GM19372 (cell line): ENCODE data around the gene KRT34.
"Not testable (repeated sequence)": the region's sequence is repeated elsewhere in the genome, so short reads cannot be mapped to it uniquely, and the experiment has no call there.

Experiments
- ATAC-seq: cut with Tn5 transposase; IDR thresholded peaks from one replicate; pipeline ENCODE4 v1.9.1; 2021; ENCODE audit warnings: mild to moderate bottlenecking, low read depth, moderate library complexity; ENCODE audit not compliant: unreplicated experiment

The KRT34 gene

DNA sequence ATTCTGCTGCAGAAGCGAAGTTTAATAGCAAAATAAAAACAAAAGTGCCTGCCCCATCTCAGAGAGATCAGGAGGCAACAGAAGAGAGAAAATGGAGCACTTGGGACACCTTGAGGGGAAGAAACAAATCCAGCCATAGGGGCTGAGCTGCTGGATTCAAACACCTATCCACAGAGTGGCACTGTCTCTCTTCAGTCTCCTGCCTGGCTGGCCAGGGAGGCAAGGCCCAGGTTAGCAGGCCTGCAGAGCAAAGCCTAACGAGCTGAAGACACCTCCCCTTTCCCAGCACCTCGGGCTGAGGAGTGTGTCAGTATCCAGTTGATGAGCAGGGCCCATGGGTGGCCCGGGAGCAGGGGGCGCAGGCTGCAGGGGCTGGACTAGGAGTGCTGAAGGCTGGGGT lies 24.1 kb upstream of the KRT34 start:
- no peak for ATAC-seq

DNA sequence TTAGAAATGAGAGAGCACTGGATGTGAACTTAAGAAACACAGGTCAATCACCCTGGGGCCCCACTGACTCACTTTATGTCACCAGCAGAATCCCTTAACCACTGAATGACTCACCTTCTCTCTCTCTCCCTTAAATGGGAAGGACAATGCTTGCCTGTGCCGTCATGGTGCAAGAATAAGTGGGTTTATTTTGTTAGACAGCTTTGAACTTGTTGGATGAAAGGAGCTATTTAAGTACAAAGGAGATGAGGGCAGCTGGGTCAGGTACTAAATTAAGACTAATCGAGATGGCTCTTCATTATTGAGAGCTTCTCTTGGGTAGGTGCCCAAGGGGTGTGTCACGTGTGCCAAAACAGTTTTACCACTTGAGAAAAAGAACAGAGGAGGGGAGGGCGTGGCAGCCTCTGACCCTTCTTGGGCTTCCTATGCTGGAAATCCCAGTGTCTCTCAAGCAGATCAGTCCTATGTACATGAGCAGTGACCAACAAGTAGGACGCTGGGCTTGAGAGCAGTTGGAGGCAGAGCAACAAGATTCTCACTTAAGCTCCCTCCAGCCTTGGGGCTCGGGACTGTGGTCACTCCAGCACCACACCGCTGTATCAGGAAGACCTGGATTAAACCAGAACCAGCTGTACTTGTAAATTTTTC lies 22.0 kb upstream of the KRT34 start:
- ATAC-seq, result no peak

DNA sequence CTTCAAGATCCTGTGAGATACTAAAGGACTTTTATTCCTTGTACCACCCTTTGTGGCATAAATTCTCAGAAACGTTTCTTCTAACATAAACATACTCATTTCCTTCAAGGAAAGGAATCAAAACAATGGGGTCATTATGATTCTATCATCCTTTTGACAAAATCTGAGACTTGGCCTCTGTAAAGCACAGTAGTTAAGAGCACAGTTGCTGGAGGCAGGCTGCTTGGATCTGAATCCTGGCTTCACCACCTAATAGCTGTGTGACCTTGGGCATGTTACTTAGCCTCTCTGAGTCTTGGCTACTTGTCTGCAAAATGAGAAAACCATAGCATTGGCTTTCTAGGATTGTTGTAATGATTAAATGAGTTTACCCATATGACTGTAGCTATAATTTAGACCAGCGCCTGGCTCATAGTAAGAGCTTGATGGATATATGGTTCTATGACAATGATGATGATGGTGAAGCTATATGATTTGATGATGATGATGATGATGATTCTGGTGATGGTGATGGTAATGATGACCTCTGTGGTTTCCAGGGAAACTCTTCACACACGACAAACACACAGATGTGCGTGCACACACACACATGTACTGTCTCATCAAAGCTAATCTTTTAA lies 21.4 kb upstream of the KRT34 start:
- ATAC-seq, result no peak

DNA sequence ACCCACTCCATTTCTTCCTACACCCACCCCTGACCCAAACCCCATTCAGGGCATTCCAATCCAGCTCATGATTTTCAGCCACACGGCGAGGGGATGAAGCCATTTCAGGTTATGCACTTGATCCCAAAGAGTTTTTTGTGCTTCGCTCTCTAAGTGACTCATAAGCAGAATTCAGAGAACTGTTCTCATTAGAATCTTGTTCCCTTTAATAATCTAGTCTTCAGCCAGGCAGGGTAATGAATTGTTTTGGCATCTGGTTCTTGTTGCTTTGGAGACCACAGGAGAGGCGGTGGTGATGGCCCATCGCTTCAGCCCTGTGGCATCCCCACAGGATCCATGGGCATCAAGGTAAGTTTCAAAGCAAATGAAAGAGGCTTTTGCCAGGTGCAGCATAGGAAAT lies 20.1 kb upstream of the KRT34 start:
- ATAC-seq, result no peak

DNA sequence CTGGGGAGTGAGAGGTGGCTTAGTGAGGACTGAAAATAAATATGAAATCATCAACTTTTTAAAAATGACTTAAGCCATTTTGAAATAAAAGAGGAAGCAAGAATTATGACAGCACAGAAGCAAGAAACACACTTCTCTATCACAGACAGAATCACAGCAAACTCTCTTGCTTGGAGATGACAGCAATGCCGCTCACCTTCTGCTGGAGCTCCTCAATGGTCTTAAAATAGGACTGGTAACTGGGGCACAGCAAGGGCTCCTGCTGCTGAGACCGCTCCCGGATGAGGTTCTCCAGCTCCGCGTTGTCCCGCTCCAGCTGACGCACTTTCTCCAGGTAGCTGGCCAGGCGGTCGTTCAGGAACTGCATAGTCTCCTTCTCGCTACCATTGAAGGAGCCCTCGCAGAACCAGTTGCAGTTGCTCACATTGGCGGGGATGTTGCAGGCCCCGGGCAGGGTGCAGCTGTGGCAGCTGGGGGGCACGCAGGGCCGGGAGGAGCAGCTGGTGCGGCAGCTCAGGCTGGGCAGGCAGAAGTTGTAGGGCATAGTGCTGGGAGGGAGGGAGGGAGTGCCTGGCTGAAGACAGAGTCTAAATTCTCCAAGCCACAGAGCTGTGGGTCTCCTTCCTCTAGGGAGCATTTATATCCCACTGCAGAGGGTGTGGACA lies 15.0 kb upstream of the KRT34 start, which contains the start of gene KRT31:
KRT31 (minus strand) TSS at position 613 of the 665 bp plus-strand sequence; CDS start at position 544, 69 bp downstream.
- ATAC-seq, result no peak

DNA sequence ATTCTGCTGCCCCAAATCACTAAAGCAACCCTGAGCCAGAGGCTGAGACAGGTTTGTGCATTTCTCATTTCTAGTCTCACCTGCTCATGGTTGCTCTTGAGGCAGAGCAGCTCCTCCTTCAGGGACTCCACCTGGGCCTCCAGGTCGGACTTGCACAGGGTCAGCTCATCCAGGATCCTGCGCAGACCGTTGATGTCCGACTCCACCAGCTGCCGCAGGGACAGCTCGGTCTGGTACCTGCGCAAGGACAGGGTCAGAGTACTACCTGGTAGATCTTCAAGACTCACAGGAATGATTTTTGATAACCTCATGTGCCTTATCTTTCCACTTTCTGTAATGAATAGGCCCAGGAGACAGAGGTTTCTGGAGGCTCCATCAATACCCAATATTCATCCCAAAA lies 14.2 kb upstream of the KRT34 start:
- no peak for ATAC-seq

DNA sequence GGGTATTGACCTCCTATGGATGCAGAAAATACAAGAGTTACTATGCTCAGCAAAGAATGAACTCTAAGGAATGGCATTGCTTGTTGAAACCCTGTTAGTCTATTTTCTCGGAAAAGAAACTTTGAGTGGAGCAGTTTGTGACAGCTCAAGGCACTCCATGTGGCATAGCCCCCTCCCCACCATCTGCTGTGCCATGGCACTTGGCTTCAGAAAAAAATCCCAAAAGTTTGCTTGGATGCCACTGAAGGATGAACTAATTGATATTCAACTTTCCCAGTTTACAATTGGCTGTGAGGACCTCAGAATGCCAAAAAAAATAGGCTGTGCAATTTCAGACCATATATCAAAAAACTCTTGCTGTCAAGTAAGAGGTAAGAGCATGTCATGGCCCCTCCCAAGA lies 13.5 kb upstream of the KRT34 start:
- ATAC-seq, result no peak

DNA sequence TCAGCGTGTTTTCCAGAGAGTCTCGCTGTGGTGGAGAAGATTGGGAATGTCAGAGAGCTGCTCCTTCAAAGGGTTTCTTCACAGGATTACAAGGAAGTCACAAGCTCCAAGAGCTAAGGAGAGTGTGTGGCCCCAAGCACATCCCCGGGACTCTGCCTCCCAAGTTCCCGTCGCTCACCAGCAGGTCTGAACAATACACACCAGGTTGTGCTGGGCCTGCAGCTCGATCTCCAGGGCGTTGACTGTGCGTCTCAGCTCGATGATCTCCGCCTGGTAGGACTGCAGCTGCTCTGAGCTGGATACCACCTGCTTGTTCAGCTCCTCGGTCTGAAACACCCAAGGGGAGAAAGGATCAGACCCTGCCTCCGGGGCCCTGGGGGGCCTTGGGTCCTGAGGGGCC lies 12.9 kb upstream of the KRT34 start:
- ATAC-seq, result not testable (repeated sequence)

DNA sequence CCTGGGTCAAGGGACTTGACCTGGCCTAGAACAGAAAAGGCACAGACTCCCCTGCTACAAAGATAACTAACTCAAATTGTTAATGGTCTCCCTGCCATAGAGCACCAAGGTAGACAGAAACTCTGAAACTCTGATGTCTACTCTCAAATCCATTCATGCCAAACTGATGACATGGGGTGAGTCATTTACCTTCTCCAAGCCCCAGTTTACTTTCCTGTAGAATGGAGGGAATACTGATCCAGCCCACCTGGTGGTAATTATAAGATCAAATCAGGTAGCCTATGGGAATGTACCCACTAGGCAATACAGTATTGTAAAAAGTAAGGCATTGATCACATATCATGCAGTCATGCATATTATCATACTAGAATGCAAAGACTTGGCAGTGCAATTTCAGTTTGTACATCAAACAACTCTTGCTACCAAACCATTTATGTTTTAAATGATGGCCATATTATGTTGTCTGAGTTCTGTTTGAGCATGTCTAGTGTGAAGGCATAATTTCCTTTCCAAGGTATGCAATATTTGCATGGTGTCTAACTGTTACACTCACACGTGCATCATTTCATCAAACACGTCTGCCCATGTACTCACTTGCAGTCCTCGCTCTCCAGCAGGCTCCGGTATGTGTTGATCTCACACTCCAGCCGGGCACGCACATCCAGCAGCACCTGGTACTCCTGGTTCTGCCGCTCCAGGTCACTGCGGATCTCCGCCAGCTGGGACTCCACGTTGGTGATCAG lies 12.3 kb upstream of the KRT34 start:
- ATAC-seq, result no peak

DNA sequence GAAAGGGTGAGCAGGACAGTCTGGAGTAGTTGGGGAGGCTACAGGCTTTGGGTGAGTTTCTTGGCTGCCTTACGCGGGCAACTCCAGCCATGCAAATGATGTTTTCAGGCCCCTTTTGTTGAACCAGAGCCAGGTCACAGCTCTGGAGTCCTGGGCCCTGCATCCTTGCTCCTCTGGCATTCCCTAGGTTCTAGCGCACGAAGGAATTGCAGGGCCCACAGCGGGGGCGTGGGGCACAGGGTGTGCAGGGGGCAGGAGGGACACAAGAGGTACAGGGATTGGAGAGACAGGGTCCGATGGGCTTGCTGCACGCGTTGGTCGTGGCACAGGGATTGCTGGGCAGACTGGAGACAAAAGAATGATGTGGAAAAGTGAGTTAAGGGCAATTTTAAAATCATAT lies 11.7 kb upstream of the KRT34 start:
- no peak for ATAC-seq

DNA sequence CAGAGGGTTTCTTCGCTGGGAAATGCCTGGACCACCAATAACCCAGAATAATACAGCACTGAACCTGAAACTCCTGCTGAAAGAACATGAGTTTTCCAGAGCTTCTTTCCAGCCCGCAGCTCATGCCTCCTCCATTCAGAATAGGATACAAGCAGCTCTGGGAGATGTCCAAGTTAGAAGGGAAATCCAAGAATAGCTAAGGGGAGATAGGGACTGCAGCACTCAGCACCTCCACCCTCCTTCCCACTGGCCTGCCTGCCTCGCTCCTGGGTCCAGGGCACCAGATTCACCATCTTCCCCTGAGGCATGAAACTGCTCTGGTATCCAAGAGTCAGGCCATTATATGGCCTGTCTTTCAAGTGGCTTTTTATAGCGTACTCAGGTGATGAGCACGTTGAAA lies 11.2 kb upstream of the KRT34 start:
- no peak for ATAC-seq

DNA sequence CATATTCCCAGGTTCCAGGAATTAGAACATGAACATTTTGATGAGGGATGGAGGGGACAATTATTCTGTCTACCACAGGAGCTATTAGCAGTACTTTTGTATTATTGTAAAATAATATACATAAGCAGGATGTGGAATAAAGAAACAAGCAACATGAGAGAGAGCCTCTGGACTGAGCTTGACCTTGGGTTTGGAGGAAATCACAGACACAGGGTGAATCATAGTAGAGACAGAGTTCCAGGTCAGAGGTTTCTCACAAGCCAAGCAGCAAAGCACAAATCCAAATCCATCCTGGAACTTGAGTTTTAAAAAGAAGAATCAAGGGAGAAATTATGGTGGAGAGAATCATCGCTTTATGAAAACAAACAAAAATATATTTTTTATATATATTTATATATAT lies 10.2 kb upstream of the KRT34 start:
- ATAC-seq, result no peak

DNA sequence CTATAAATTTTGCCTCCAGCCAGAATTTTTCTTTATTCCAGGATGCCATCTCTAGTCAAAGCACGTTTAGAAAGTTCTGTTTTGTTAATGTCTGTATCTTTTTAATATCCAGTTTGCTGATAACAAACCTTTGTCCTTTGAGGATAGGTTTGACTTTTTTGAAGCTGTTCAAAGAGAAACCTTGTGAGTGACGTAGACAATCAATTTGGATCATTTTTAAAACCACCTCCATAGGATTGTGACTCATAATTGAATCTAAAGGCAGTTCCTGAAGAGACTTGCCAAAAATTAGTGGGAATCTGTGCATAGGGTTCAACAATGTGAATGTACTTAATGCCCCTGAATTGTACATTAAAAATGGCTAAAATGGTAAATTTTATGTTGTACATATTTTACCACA lies 9.4 kb upstream of the KRT34 start:
- no peak for ATAC-seq

DNA sequence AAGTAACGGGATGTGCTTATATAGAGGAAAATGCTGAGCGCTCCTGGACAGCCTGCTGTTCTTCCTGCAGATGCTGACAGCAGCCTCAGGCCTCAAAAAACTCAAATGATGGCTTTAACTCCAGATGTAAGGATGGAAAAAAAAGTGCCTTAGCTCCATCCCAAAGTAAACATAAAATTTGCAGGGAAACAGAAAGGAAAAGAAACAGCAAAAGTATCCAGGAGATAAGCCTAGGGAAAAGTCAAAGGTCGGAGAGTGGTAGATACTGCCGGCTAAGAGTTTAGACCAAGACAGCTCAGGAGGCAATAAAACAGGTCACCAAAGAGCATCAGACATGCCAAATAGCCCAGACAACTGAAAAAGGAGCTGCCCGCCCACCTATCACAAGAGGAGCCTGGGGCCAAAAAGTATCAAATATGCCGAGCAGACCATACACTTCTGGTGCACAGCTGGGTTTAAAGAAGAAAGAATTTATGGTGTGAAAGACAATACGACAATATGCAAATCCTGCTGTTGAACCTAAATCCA lies 8.4 kb upstream of the KRT34 start:
- no peak for ATAC-seq

DNA sequence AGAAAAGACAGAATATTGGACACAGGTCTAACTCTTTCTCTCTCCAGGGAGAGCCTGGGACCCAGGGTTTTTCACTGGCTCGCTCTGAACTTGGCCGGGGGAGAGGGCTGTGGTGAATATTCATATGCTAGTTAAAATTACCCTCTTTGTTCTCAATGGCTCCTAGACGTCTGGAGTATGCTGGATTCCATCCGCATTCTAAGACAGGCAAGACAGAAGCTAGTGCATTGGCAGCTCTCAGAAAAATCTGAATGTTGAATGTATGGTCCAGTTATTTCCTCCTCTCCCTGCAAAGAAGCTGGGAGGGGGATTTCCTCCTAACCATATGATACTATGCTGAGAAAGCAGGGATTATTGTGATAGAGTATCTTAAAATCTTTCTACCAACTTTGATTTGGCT lies 5.6 kb upstream of the KRT34 start:
- ATAC-seq, result no peak

DNA sequence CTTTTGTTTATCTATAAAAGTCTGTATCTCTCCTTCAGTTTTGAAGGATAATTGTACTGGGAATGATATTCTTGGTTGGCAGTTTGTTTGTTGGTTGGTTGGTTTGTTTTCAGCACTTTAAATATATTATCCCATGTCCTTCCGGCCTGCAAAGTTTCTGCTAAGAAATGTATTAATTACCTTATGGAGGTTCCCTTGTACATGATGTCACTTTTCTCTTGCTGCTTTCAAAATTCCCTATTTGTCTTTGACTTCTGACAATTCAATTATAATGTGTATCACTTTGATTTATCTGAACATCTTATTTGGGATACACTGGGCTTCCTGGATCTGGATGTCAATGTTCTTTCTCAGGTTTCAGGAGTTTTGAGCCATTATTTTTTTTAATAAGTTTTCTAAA lies 4.1 kb upstream of the KRT34 start:
- ATAC-seq, result no peak

DNA sequence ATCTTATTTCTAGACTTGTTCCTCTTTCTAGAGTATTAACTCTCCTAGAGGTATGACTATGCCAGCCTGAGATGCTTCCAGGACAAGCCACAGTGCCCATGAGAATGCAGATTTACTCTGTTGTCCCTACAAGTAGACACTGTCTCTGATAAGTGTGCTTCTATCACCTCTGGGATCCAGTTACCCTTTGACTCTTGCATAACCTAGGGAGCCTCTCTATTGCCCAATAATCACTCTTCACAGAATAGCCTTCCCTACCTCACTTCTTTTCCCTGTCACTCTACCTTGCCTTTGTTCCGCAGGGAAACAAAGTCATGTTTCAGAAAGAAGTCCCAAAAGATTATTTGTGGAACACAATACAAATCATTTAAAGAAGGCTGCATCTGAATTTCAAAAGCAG lies 1.6 kb upstream of the KRT34 start:
- ATAC-seq, result no peak

DNA sequence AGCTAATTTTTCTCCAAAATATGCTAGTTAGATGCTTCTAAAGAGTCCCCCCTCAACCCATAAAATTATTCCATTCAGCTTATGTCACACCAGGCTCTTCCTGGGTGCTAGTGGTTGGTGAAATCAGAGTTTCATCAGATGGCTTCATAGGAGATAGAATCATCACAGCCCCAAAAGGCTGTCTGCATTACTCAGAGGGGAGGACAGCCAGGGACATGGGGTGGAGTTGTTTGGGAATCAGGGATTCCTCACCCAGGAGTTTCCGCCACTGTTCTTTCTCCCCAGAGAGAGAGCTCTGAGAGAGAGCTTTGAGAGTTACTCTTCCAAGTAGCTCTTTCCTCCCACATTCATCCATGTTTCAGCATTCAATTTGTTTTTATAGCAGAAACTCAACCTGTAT lies 288 bp upstream of the KRT34 start:
- no peak for ATAC-seq

DNA sequence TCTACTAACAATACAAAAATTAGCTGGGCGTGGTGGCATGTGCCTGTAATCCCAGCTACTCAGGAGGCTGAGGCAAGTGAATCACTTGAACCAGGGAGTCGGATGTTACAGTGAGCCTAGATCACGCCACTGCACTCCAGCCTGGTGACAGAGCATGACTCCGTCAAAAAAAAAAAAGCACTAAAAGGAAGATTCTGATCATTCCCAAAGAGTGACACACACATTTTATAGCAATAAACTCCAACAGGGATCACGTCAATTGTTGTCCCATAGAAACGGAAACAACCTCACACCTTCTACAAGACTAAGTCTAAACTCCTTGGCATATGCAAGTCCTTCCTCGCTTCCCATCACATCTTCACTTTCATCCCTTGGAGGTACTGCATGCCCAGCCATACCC lies 2.0 kb downstream of the KRT34 start:
- not testable (repeated sequence) for ATAC-seq

DNA sequence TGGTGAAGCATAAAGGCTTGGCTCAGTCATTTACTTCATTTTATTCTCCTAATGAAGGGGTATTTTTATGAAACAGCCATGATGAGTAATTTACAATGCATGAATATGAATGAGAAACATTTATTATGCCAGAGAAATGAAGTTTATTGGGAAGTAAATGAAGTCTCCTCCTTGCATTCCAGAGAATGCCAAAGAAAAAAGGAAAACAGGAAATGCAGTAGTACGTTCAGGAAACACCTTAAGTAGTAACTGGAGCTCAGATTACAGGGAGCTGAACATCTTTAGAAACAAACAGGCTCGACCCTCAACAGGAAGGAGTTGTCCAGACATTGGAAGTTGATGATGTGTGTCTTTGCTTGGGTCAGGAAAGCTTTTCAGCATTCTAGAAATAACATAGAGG lies 4.6 kb downstream of the KRT34 start:
- ATAC-seq, result no peak

DNA sequence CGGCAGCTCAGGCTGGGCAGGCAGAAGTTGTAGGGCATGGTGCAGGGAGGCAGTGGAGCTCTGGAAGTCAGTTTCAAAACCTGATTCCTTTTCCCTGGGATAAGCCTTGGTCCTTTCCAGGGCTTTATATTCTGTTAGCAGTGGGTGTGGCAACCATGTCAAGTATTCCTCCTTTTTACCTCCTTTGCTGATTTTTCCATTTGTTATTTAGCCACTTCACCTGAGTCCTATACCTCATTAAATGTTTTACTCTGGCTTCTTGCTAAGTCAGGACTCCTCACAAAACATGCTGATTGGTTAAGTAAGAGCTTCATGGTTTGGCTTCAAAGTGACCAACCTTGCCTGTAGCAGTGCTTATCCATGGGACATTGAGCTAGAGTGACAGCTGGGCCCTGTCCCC lies 12.4 kb downstream of the KRT34 start, which contains the start of gene KRT33B:
KRT33B (minus strand) TSS at position 101 of the 400 bp plus-strand sequence; CDS start at position 38, 63 bp downstream.
- ATAC-seq, result no peak
